GM18508 (cell line): Measurements from ENCODE around the gene KYAT1.

Experiments
- ATAC-seq: cut with Tn5 transposase; IDR thresholded peaks from one replicate; pipeline ENCODE4 v1.9.1; 2021; ENCODE audit warnings: moderate number of reproducible peaks; ENCODE audit not compliant: insufficient read depth, unreplicated experiment

The KYAT1 gene

DNA sequence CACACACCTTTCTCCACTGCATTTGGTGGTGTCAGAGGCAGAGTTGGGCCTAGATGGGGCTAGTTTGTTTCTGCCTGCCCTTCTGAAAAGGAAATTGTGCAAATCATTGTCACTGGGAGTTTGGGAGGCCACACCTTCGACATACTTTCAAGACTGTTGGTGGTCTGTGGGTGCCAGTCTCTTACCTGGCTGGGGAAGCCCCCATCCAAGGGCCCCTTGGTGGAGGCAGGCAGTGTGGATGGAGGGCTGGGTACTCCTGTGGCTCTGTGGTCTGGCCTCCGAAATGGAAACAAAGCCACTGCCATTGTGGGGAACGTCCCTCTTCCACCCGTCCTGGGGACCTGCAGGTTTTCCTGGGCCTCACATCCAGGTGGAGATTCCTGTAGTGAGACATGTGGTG is 28.1 kb upstream of the KYAT1 start:
- no peak for ATAC-seq

DNA sequence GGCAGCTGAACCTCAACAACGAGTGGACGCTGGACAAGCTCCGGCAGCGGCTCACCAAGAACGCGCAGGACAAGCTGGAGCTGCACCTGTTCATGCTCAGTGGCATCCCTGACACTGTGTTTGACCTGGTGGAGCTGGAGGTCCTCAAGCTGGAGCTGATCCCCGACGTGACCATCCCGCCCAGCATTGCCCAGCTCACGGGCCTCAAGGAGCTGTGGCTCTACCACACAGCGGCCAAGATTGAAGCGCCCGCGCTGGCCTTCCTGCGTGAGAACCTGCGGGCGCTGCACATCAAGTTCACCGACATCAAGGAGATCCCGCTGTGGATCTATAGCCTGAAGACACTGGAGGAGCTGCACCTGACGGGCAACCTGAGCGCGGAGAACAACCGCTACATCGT is 26.6 kb upstream of the KYAT1 start:
- ATAC-seq = no peak

- ATAC-seq = no peak
Observed at GRCh38 chr9:128906741-128907140, 25.0 kb upstream of the KYAT1 start.

- ATAC-seq = no peak
Observed at GRCh38 chr9:128905964-128906363, 24.2 kb upstream of the KYAT1 start.

- no peak for ATAC-seq
Observed at GRCh38 chr9:128903871-128904620, 22.3 kb upstream of the KYAT1 start.

GRCh38 chr9:128903079-128903461 is 21.3 kb upstream of the KYAT1 start:
- no peak for ATAC-seq

DNA sequence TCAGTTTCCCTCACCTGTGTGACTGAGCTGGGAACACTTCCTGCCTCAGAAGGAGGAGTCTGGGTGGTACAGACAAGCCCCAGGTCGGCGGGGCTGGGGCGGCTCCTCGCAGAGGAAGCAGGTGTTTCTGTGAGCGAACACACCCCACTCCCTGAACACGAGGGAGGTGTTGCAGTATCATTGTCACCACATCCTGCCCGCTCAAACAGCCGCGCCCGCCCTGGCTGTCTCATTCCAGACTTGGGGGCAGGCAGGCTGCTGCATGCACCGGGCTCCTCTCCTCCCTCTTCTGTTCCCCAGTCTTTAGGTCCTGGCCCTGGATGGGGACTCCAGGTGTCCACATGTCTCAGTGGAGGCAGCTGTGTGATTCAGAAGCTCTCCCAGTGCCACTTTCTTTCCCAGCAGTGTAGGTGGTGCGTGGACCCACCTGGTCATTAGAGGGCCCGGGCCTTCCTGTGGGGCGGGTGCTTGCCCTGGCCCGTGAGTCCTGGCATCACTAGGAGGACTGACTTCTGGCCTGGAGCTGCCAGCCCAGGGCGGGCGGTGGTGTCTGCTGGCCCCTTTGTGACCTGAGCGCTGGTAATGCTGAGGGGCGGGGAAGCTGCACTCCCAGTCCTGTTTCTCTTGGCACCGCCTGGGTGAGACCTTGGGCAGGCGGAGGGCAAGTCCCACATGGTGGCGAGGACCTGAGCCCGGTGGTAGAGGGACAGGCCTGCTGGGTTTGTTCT is 20.8 kb upstream of the KYAT1 start:
- no peak for ATAC-seq

GRCh38 chr9:128901822-128902221 is 20.1 kb upstream of the KYAT1 start:
- no peak for ATAC-seq

DNA sequence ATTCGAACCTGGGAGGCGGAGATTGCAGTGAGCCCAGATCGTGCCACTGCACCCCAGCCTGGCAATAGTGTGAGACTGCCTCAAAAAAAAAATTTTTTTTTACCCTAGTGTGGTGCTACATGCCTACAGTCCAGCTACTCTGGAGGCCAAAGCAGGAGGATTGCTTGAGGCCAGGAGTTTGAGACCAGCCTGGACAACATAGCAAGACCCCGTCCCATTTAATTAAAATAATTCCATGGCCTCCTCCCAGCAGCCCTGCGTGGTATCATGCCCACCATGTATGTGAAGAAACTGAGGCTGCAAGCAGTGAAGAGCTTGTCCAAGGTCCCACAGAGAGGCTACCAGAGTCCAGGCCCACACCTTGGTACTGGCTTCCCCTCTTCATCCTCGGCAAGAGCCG is 19.6 kb upstream of the KYAT1 start:
- ATAC-seq = no peak

DNA sequence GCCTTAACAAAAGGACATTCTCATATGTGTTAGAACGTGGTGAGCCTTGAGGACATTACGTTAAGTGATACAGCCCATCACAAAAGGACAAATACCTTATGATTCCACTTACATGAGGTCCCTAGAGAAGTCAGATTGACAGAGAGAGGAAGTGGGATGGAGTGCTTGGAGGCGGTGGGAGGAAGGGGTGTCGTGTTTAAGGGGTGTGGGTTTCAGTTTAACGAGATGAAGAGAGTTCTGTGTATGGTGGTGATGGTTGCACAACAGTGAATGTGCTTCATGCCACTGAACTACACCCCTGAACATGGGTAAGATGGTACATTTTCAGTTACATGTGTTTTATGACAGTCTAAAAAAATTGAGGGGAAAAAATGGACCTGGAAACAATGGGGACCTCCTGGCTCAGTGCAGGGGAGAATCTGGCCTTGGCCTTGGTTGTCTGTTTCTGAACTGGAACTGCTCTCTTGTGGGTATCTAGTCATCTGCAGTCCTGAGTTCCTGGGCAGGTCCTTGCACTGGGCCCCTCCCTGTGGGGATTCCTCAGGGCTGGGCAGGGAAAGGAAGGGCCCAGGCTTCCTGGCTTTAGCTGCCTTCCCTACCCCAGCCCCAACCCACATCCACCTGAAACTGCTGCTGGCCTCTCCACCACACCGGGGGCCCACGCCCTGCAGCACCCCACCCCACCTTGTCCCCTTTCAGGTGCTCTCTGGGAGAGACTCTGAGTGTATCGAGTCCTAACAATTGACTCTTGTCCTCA is 18.0 kb upstream of the KYAT1 start:
- no peak for ATAC-seq

DNA sequence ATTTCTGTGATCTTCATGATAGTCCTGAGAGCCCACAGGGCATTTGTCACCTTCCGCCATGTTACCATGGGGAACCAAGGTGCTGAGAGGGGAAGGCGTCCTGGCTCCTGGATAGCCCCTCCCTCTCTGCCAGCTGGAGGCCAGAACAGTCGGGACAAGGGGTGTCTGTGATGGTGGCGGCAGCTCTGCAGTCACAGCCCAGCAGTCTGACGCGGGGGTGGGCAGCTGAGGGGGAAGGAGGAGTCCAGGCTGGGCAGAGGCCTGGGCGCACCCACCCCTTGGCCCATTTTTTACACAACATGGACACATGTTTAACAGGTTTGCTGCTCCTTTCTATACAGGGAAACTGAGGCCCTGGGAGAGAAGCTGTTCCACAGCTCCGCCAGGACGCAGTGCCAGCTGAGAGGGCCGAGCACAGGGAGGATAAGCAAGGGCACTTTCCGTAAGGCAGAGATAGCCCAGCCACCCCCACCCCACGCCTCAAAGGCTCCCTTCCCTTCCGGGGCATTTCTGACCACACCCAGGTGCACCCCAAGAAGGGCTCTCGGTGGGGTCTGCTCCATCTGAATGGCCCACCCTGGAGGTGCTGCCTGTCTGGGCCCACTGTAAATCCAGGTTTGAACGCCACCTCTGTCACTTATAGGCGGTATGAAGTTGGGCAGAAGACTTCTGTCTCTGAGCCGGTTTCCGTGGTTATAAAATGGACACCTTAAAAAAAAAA is 17.3 kb upstream of the KYAT1 start:
- ATAC-seq = no peak

- ATAC-seq = no peak
Observed at GRCh38 chr9:128898382-128898781, 16.6 kb upstream of the KYAT1 start.

GRCh38 chr9:128895556-128895955 is 13.8 kb upstream of the KYAT1 start:
- no peak for ATAC-seq

GRCh38 chr9:128894764-128895163 is 13.0 kb upstream of the KYAT1 start:
- no peak for ATAC-seq

DNA sequence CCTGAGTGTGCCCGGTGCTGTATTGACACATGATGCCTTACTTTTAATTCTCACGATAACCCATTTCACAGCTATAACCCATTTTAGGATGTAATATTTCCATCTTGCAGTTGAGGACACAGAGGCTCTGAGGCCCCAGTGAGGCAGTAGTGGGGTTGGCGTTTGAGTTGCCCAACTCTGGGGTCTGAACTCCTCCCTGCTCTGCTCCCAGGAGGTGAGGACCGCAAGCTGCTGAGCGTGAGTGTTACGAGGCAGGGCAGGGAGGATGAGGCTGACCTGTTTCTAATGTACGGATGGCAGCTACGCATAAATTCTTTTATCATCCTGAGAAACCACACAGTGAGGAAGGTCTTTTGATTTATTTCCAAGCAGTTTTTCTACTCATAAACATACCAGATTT is 11.6 kb upstream of the KYAT1 start:
- no peak for ATAC-seq

DNA sequence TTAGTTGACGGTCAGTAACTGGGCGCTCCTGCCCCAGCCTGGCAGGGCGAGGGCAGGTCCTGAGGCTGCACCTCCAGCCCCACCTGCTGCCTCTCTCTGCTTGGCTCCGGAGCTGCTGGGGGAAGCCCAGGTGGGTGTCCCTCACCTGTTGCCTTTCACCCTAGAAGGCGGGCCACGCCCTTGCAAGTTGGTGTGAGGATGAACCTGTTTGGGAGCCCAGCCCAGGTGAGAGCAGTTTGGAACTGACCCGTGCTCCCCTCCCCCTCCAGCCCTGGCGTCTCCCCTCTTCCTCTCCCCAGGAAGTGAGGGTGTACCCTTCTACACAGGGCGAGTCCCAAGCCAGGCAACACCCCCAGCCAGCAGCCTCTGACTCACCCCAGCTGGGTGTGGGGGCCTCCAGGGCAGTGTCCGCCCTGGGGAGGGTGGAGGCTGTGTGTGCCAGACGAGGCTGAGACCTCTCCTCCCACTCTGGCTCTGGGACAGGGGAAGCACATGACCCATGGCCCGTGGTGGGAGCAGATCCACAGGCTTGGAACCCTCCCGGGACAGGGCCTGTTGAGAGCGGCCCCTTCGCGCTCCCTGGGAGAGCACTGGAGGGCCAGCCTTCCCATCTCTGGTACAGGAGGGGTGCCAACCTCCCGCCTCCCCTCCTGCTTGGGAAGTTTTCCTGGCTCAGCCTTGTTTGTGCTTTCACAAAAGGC is 10.6 kb upstream of the KYAT1 start:
- ATAC-seq = no peak

DNA sequence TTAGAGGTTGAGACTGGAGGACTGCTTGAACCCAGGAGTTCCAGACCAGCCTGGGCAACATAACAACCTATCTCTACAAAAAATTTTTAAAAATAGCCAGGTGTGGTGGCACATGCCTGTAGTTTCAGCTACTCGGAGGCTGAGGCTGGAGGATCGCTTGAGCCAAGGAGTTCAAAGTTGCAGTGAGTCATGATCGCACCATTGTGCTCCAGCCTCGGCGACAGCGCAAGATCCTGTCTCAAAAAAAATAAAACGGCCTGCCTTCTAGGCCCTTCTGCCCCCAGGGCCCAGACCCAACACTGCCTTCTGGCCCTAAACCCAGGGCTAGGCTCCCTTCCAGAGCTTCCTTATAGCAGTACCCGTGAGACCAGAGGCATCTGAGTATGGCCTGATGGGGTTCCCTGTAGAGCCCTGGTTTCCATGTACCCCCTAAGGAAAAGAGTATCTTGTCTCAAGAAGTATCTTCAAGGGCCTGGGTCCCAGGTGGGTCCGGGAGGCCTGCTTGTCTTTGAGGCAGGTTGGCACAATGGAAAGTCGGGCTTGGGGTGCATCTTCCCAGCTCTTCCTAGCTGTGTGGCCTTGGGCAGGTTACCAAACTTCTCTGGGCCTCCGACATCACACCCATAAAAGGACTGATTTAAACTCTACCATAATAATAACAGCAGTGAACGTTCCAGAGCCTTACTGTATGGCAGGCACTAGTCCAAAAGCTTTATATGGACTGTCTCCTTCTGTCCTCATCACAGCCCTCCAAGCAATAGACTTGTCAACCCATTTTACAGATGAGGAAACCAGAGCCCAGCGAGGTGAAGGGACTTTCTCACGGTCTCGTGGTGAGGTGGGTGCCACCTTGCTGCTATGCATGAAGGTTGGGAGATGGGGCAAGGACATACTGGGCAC is 9.8 kb upstream of the KYAT1 start:
- no peak for ATAC-seq

GRCh38 chr9:128887914-128888350 is 6.2 kb upstream of the KYAT1 start:
- ATAC-seq = no peak

- ATAC-seq = no peak
Observed at GRCh38 chr9:128887049-128887448, 5.3 kb upstream of the KYAT1 start.
